ENCODE results near the gene JPT1. TPM values are rescaled to one million over a fixed set of nuclear protein-coding genes. Genes with fewer than 3 reads are reported as not detected.
A peak's percentile ranks its signal among the peaks of the same experiment; 100 is the strongest.

The JPT1 gene
- total and polyA plus RNA-seq, 2 experiments from 2014 or later: 103 to 172 TPM

- Histone ChIP-seq H4K20me1 (ENCODE audit: insufficient read depth, poor library complexity, severe bottlenecking) (no peaks in the 10 kb centered on the region), H3K27me3 (no peaks in the 10 kb centered on the region), H3K9me2 (replicated peaks; ENCODE audit: insufficient read depth) (no peaks in the 10 kb centered on the region), H3K4me2 (no peak overlapping the region), H3K36me3 (replicated peaks; ENCODE audit: insufficient read depth, low read depth) (no peaks in the 10 kb centered on the region), H3K4me1 (ENCODE audit: insufficient read depth) (peaks cover 13% of the 10 kb centered on the region), H3K9me3 (ENCODE audit: low read depth) (no peaks in the 10 kb centered on the region), H3K79me2 (peaks cover 22% of the 10 kb centered on the region), H2AFZ (no peak overlapping the region), H3K4me3 (no peak overlapping the region), H3K27ac (no peak overlapping the region)
- TF ChIP-seq CTCF (IDR thresholded peaks at IDR 0.05; ENCODE audit: poor library complexity) (no peak), EZH2 (IDR thresholded peaks at IDR 0.05; ENCODE audit: borderline replicate concordance) (no peak), EZH2phosphoT487 (IDR thresholded peaks at IDR 0.05; ENCODE audit: low read depth, severe bottlenecking, unreplicated experiment) (no peak)
- DNase-seq (ENCODE audit: low spot score): no peak
- WGBS (ENCODE audit: low lambda C conversion rate, missing lambda C conversion rate): 79% methylated on average over 2 of the region's 2 CpGs
Observed at GRCh38 chr17:75108193-75108592, 46.1 kb downstream of the JPT1 start.

- peak; percentile 74 for DNase-seq (ENCODE audit: low spot score)
- TF ChIP-seq EZH2 (IDR thresholded peaks at IDR 0.05; ENCODE audit: borderline replicate concordance): no peak
- TF ChIP-seq CTCF (IDR thresholded peaks at IDR 0.05; ENCODE audit: poor library complexity): peak; percentile 52
- TF ChIP-seq EZH2phosphoT487 (IDR thresholded peaks at IDR 0.05; ENCODE audit: low read depth, severe bottlenecking, unreplicated experiment): no peak
- Histone ChIP-seq H3K27me3 (no peaks in the 10 kb centered on the region), H4K20me1 (ENCODE audit: insufficient read depth, poor library complexity, severe bottlenecking) (no peaks in the 10 kb centered on the region), H3K4me3 (no peak overlapping the region), H3K4me1 (ENCODE audit: insufficient read depth) (peaks cover 7% of the 10 kb centered on the region), H3K4me2 (no peak overlapping the region), H3K79me2 (peaks cover 5% of the 10 kb centered on the region), H2AFZ (no peak overlapping the region), H3K9me2 (replicated peaks; ENCODE audit: insufficient read depth) (no peaks in the 10 kb centered on the region), H3K27ac (no peak overlapping the region), H3K36me3 (replicated peaks; ENCODE audit: insufficient read depth, low read depth) (no peaks in the 10 kb centered on the region), H3K9me3 (ENCODE audit: low read depth) (no peaks in the 10 kb centered on the region)
- WGBS (ENCODE audit: low lambda C conversion rate, missing lambda C conversion rate): 60% methylated on average over 20 of the region's 20 CpGs
Observed at GRCh38 chr17:75105126-75106080, 48.9 kb downstream of the JPT1 start.

- no peak for TF ChIP-seq CTCF (IDR thresholded peaks at IDR 0.05; ENCODE audit: poor library complexity)
- no peak for TF ChIP-seq EZH2 (IDR thresholded peaks at IDR 0.05; ENCODE audit: borderline replicate concordance)
- TF ChIP-seq EZH2phosphoT487 (IDR thresholded peaks at IDR 0.05; ENCODE audit: low read depth, severe bottlenecking, unreplicated experiment): no peak
- WGBS (ENCODE audit: low lambda C conversion rate, missing lambda C conversion rate): 89% methylated on average over 14 of the region's 14 CpGs
Observed at GRCh38 chr17:75103601-75104554, 50.4 kb downstream of the JPT1 start.

More at GRCh38 chr17:75103601-75104554, 50.4 kb downstream of the JPT1 start:
- DNase-seq (ENCODE audit: low spot score): no peak
- no peak overlapping the region for H3K4me3 ChIP-seq
- peaks cover 2% of the 10 kb centered on the region for H3K4me1 ChIP-seq (ENCODE audit: insufficient read depth)
- no peak overlapping the region for H3K27ac ChIP-seq
- H3K79me2 ChIP-seq: no peaks in the 10 kb centered on the region
- H2AFZ ChIP-seq: no peak overlapping the region
- H3K9me3 ChIP-seq (ENCODE audit: low read depth): no peaks in the 10 kb centered on the region
- H3K27me3 ChIP-seq: no peaks in the 10 kb centered on the region
- no peak overlapping the region for H3K4me2 ChIP-seq
- H4K20me1 ChIP-seq (ENCODE audit: insufficient read depth, poor library complexity, severe bottlenecking): no peaks in the 10 kb centered on the region
- no peaks in the 10 kb centered on the region for H3K9me2 ChIP-seq (replicated peaks; ENCODE audit: insufficient read depth)
- H3K36me3 ChIP-seq (replicated peaks; ENCODE audit: insufficient read depth, low read depth): no peaks in the 10 kb centered on the region
